IMR-90 (cell line): ENCODE measurements around the gene SERF2. TPM values are rescaled to one million over a fixed set of nuclear protein-coding genes. Genes with fewer than 3 reads are reported as not detected.

Experiments
- ATAC-seq: fragments of 200-7000 bp; cut with Tn5 transposase; 2 replicates; pipeline ENCODE4 v1.9.1; 2020; ENCODE audit warnings: low read depth, mild to moderate bottlenecking, moderate library complexity
- BruUV-seq: library from RNA; stranded (reverse); fragments of 400-500 nt; replicated peaks from 2 replicates; lab custom pipeline; 2021; lab: Mats Ljungman, UMichigan
- CTCF ChIA-PET: fragments of 300-600 bp; formaldehyde crosslinking; extraction: SDS; loops from one replicate; lab custom pipeline; 2021; ENCODE audit warnings: antibody characterized with exemption; lab: Yijun Ruan, JAX
- POLR2A ChIA-PET: fragments of 300-600 bp; sonication (Branson Sonifier 250); formaldehyde crosslinking; loops from one replicate; lab custom pipeline; 2022; ENCODE audit warnings: antibody characterized with exemption; ENCODE audit not compliant: unreplicated experiment; lab: Charles Lee
- DNase-seq: peaks from one replicate; pipeline ENCODE4 v3.0.0; 2013
- H2AFZ ChIP-seq: replicated peaks from 2 replicates; pipeline ENCODE3; 2013; ENCODE audit warnings: low read length, mild to moderate bottlenecking; ENCODE audit not compliant: poor library complexity
- H2AK5ac ChIP-seq: 2 replicates; pipeline ENCODE4 v1.6.1; 2013; ENCODE audit warnings: low read depth, low read length, inconsistent platforms
- H2AK9ac ChIP-seq: replicated peaks from 2 replicates; pipeline ENCODE3; 2013; ENCODE audit warnings: mild to moderate bottlenecking, low read depth, low read length, moderate library complexity; ENCODE audit not compliant: poor library complexity
- H2BK120ac ChIP-seq: 2 replicates; pipeline ENCODE4 v1.6.1; 2013; ENCODE audit warnings: low read depth, low read length, inconsistent platforms
- H2BK15ac ChIP-seq: 3 replicates; pipeline ENCODE4 v1.6.1; 2013; ENCODE audit warnings: low read depth, low read length, inconsistent platforms
- H2BK20ac ChIP-seq: 2 replicates; pipeline ENCODE4 v1.6.1; 2013; ENCODE audit warnings: low read depth, mild to moderate bottlenecking, inconsistent platforms, low read length, moderate library complexity
- H2BK5ac ChIP-seq: 2 replicates; pipeline ENCODE4 v1.6.1; 2013; ENCODE audit warnings: mild to moderate bottlenecking, low read depth, low read length, inconsistent platforms; ENCODE audit not compliant: poor library complexity, severe bottlenecking
- H3K14ac ChIP-seq: replicated peaks from 2 replicates; pipeline ENCODE4 v1.6.1; 2013; ENCODE audit warnings: low read depth, low read length, inconsistent platforms
- H3K18ac ChIP-seq: 2 replicates; pipeline ENCODE4 v1.6.1; 2013; ENCODE audit warnings: low read depth, low read length, control low read depth
- H3K23ac ChIP-seq: 2 replicates; pipeline ENCODE4 v1.6.1; 2013; ENCODE audit warnings: low read depth, low read length, inconsistent platforms
- H3K27ac ChIP-seq: 2 replicates; pipeline ENCODE4 v1.5.1; 2013; ENCODE audit warnings: mild to moderate bottlenecking, control low read depth, low read length; ENCODE audit not compliant: insufficient read depth
- H3K27me3 ChIP-seq: 2 replicates; pipeline ENCODE4 v1.6.1; 2013; ENCODE audit warnings: low read length; ENCODE audit not compliant: control insufficient read depth, insufficient read depth
- H3K36me3 ChIP-seq: 2 replicates; pipeline ENCODE4 v1.6.1; 2013; ENCODE audit warnings: low read length, mixed read lengths; ENCODE audit not compliant: control insufficient read depth, insufficient read depth
- H3K4ac ChIP-seq: 2 replicates; pipeline ENCODE4 v1.6.1; 2013; ENCODE audit warnings: low read depth, low read length, inconsistent platforms
- H3K4me1 ChIP-seq: 2 replicates; pipeline ENCODE4 v1.6.1; 2013; ENCODE audit warnings: low read length, mixed read lengths; ENCODE audit not compliant: control insufficient read depth, insufficient read depth
- H3K4me2 ChIP-seq: 2 replicates; pipeline ENCODE4 v1.6.1; 2013; ENCODE audit warnings: low read depth, mild to moderate bottlenecking, control low read depth, low read length, moderate library complexity
- H3K4me3 ChIP-seq: 2 replicates; pipeline ENCODE4 v1.5.1; 2013; ENCODE audit warnings: low read depth, mild to moderate bottlenecking, control low read depth, low read length, moderate library complexity; ENCODE audit not compliant: insufficient read depth
- H3K56ac ChIP-seq: 2 replicates; pipeline ENCODE4 v1.6.1; 2013; ENCODE audit warnings: low read length, inconsistent platforms; ENCODE audit not compliant: insufficient read depth; ENCODE audit errors: extremely low read depth
- H3K79me1 ChIP-seq, 2 experiments: 2 replicates each; pipeline ENCODE4 v1.6.1; 2013; ENCODE audit warnings: low read length in 2 of 2, inconsistent platforms in 1 of 2, low read depth in 1 of 2
- H3K9ac ChIP-seq: 2 replicates; pipeline ENCODE4 v1.6.1; 2013; ENCODE audit warnings: low read depth, low read length, control low read depth
- H3K9me1 ChIP-seq: 2 replicates; pipeline ENCODE4 v1.6.1; 2013; ENCODE audit warnings: low read length, inconsistent platforms; ENCODE audit not compliant: insufficient read depth
- H3K9me3 ChIP-seq: 2 replicates; pipeline ENCODE4 v1.6.1; 2013; ENCODE audit warnings: low read length; ENCODE audit not compliant: control insufficient read depth, insufficient read depth
- H4K20me1 ChIP-seq: 2 replicates; pipeline ENCODE4 v1.6.1; 2013; ENCODE audit warnings: low read length, inconsistent platforms; ENCODE audit not compliant: insufficient read depth
- H4K5ac ChIP-seq: 2 replicates; pipeline ENCODE4 v1.6.1; 2013; ENCODE audit warnings: mild to moderate bottlenecking, low read depth, low read length, control low read depth
- H4K8ac ChIP-seq, 2 experiments: 2 replicates each; pipeline ENCODE4 v1.6.1; 2013; ENCODE audit warnings: low read depth in 2 of 2, low read length in 2 of 2, control low read depth in 1 of 2, inconsistent platforms in 1 of 2
- H4K91ac ChIP-seq: 2 replicates; pipeline ENCODE4 v1.6.1; 2013; ENCODE audit warnings: low read depth, low read length, inconsistent platforms; ENCODE audit not compliant: insufficient read depth
- BHLHE40 ChIP-seq: fragments of 150-350 bp; IDR thresholded peaks from 2 replicates; pipeline ENCODE4 v1.6.1; 2016; ENCODE audit warnings: mild to moderate bottlenecking, low read depth, low read length
- CEBPB ChIP-seq: IDR thresholded peaks from 2 replicates; pipeline ENCODE4 v1.6.1; 2012; ENCODE audit warnings: low read depth, low read length, improper control_type of control experiment
- CHD1 ChIP-seq: IDR thresholded peaks from 2 replicates; pipeline ENCODE4 v1.6.1; 2012; ENCODE audit warnings: low read depth, low read length, improper control_type of control experiment
- ELK1 ChIP-seq: fragments of 150-350 bp; IDR thresholded peaks from 2 replicates; pipeline ENCODE4 v1.6.1; 2016; ENCODE audit warnings: low read depth, mild to moderate bottlenecking, low read length, moderate library complexity, borderline replicate concordance
- MXI1 ChIP-seq: IDR thresholded peaks from 2 replicates; pipeline ENCODE4 v1.6.1; 2012; ENCODE audit warnings: low read depth, mild to moderate bottlenecking, low read length, moderate library complexity, borderline replicate concordance
- POLR2A ChIP-seq: IDR thresholded peaks from 2 replicates; pipeline ENCODE4 v1.6.1; 2012; ENCODE audit warnings: mild to moderate bottlenecking, low read depth, low read length
- RCOR1 ChIP-seq: IDR thresholded peaks from 2 replicates; pipeline ENCODE4 v1.6.1; 2012; ENCODE audit warnings: mild to moderate bottlenecking, low read length, improper control_type of control experiment; ENCODE audit not compliant: insufficient replicate concordance
- RFX5 ChIP-seq: IDR thresholded peaks from 2 replicates; pipeline ENCODE4 v1.8.0; 2012; ENCODE audit warnings: low read depth, mild to moderate bottlenecking, low read length, moderate library complexity
- WGBS, 2 experiments: methylation state at CpG; one replicate each; pipeline versions ENCODE4 v1.1.5 to v1.1.7; 2013; ENCODE audit warnings: missing lambda C conversion rate in 2 of 2; ENCODE audit not compliant: insufficient read length in 1 of 2; ENCODE audit errors: extremely low coverage in 2 of 2; 5-methylcytosine and 5-hydroxymethylcytosine counted together
- dilution Hi-C: fragments of 300-500 bp; cut with HindIII; formaldehyde crosslinking; loops from one replicate; pipeline ENCODE4 v1.14.3; 2018; ENCODE audit warnings: low sequenced_read_pairs; ENCODE audit not compliant: unreplicated experiment
- in situ Hi-C: fragments of 300-500 bp; cut with MboI; formaldehyde crosslinking; loops from 3 replicates; pipeline ENCODE4 v1.14.3; 2019; ENCODE audit warnings: low sequenced_read_pairs, inconsistent platforms, mixed read lengths
- intact Hi-C: fragments of 100-400 bp; cut with micrococcal nuclease; formaldehyde crosslinking; loops from 2 replicates; pipeline ENCODE4 v1.10.0; 2022
- polyA plus RNA-seq, 3 experiments: library from polyadenylated mRNA; depleted of rRNA; stranded (reverse); fragments of >200 nt; gene quantifications; 2 replicates each; pipeline ENCODE4 v1.2.3, GENCODE V29; 2012; ENCODE audit warnings: low replicate concordance in 1 of 3
- total RNA-seq: library from RNA; depleted of rRNA; stranded (reverse); fragments of >200 nt; gene quantifications from 2 replicates; pipeline ENCODE4 v1.2.3, GENCODE V29; 2012

SERF2 gene
- total and polyA plus RNA-seq, 2 of the 4 experiments (the other 2 are of a cell fraction): 526 to 2,187 TPM

- Histone ChIP-seq H3K23ac (peak within 1 kb of the TSS; percentile 77; the same call in 1 of the 2 replicates), H2AK5ac (peak within 1 kb of the TSS; percentile 91), H3K56ac (peak within 1 kb of the TSS; percentile 42), H2BK5ac (peak within 1 kb of the TSS; percentile 80), H3K79me1 (peaks cover 12 to 58% of the 10 kb centered on the region in 2 experiments), H3K4me1 (peaks cover 8% of the 10 kb centered on the region), H3K27me3 (no peaks in the 10 kb centered on the region), H3K27ac (peak within 1 kb of the TSS; percentile 78), H2BK120ac (peak within 1 kb of the TSS; percentile 20; the same call in 1 of the 2 replicates), H2AK9ac (peak within 1 kb of the TSS; percentile 83), H3K9ac (peak within 1 kb of the TSS; percentile 92), H3K36me3 (peaks cover 46% of the 10 kb centered on the region), H2BK20ac (peak within 1 kb of the TSS; percentile 46), H4K5ac (peak within 1 kb of the TSS; percentile 82), H4K91ac (peak within 1 kb of the TSS; percentile 71), H2BK15ac (peak within 1 kb of the TSS; percentile 46; the same call in 1 of the 3 replicates), H4K20me1 (peaks cover 21% of the 10 kb centered on the region), H2AFZ (peak within 1 kb of the TSS; percentile 91), H4K8ac (peak within 1 kb of the TSS; percentile 77 to 94), H3K9me1 (peaks cover 13% of the 10 kb centered on the region), H3K4me2 (peak within 1 kb of the TSS; percentile 98), H3K9me3 (no peaks in the 10 kb centered on the region), H3K4ac (peak within 1 kb of the TSS; percentile 84), H3K14ac (peak within 1 kb of the TSS; percentile 91), H3K4me3 (peak within 1 kb of the TSS; percentile 80), H3K18ac (peak within 1 kb of the TSS; percentile 22)
- 13% methylated on average over 28 of the region's 44 CpGs; no CpG with 5 or more reads in 1 of the 2 experiments for WGBS, 2 experiments
- in situ Hi-C loops (no loop called here), intact Hi-C loops (no loop called here), dilution Hi-C loops (no loop called here)
- ChIA-PET CTCF (no interaction called here), POLR2A (interaction anchor here (0.6 kb wide), 1 partner anchor 615 kb away, joined by 4 read pairs; the partner anchor contains the start of gene CCNDBP1)
- peak; percentile 78 for ATAC-seq
- TF ChIP-seq POLR2A (peak; percentile 72), ELK1 (no peak), MXI1 (peak; percentile 91), CHD1 (no peak), RCOR1 (no peak), BHLHE40 (no peak), RFX5 (no peak), CEBPB (peak; percentile 72)
- DNase-seq: peak; percentile 83
- TSS peak; percentile 31 for BruUV-seq
These were observed 8.4 kb downstream of the SERF2 start, which contains the start of gene HYPK for GRCh38 chr15:43800286-43801141. HYPK (plus strand) TSS chr15:43800599; CDS start chr15:43800623, 24 bp downstream.
